ENCODE measurements around the gene RYR3.

The RYR3 gene

GRCh38 chr15:33454996-33455395, 144.2 kb downstream of the RYR3 start:
- no peak for DNase-seq

- DNase-seq, result no peak
These were observed 147.7 kb downstream of the RYR3 start for GRCh38 chr15:33458421-33458820.

GRCh38 chr15:33460166-33460805, 149.5 kb downstream of the RYR3 start:
- no peak for DNase-seq

- DNase-seq, result no peak
These were observed 150.9 kb downstream of the RYR3 start for GRCh38 chr15:33461671-33462070.

GRCh38 chr15:33467146-33467815, 156.5 kb downstream of the RYR3 start:
- DNase-seq, result no peak

GRCh38 chr15:33467816-33468163, 157.0 kb downstream of the RYR3 start:
- DNase-seq, result no peak

GRCh38 chr15:33468740-33469139, 158.0 kb downstream of the RYR3 start:
- DNase-seq, result no peak

GRCh38 chr15:33473005-33473404, 162.2 kb downstream of the RYR3 start:
- DNase-seq, result no peak

GRCh38 chr15:33473714-33474113, 162.9 kb downstream of the RYR3 start:
- DNase-seq, result no peak

- no peak for DNase-seq
These were observed 165.3 kb downstream of the RYR3 start for GRCh38 chr15:33476076-33476475.

- DNase-seq, result no peak
These were observed 166.1 kb downstream of the RYR3 start for GRCh38 chr15:33476908-33477307.

GRCh38 chr15:33489335-33489734, 178.6 kb downstream of the RYR3 start:
- no peak for DNase-seq

- DNase-seq, result no peak
These were observed 179.9 kb downstream of the RYR3 start for GRCh38 chr15:33490703-33491102.

GRCh38 chr15:33492434-33493052, 181.8 kb downstream of the RYR3 start:
- DNase-seq, result no peak

GRCh38 chr15:33494306-33494705, 183.5 kb downstream of the RYR3 start:
- DNase-seq, result no peak

GRCh38 chr15:33500432-33501195, 189.8 kb downstream of the RYR3 start:
- no peak for DNase-seq

- DNase-seq, result no peak
These were observed 192.9 kb downstream of the RYR3 start for GRCh38 chr15:33503681-33504080.

- DNase-seq, result no peak
These were observed 196.1 kb downstream of the RYR3 start for GRCh38 chr15:33506781-33507296.

GRCh38 chr15:33508703-33509102, 197.9 kb downstream of the RYR3 start:
- DNase-seq, result no peak

- DNase-seq, result no peak
These were observed 204.4 kb downstream of the RYR3 start for GRCh38 chr15:33515121-33515520.

- no peak for DNase-seq
These were observed 205.8 kb downstream of the RYR3 start for GRCh38 chr15:33516563-33516962.

GRCh38 chr15:33517944-33518343, 207.2 kb downstream of the RYR3 start:
- no peak for DNase-seq

GRCh38 chr15:33518421-33518820, 207.7 kb downstream of the RYR3 start:
- no peak for DNase-seq

GRCh38 chr15:33524274-33524673, 213.5 kb downstream of the RYR3 start:
- no peak for DNase-seq
